Measurements from ENCODE around the gene APOL2.
"Not testable (repeated sequence)": the region's sequence is repeated elsewhere in the genome, so short reads cannot be mapped to it uniquely, and the experiment has no call there.

APOL2 gene

DNA sequence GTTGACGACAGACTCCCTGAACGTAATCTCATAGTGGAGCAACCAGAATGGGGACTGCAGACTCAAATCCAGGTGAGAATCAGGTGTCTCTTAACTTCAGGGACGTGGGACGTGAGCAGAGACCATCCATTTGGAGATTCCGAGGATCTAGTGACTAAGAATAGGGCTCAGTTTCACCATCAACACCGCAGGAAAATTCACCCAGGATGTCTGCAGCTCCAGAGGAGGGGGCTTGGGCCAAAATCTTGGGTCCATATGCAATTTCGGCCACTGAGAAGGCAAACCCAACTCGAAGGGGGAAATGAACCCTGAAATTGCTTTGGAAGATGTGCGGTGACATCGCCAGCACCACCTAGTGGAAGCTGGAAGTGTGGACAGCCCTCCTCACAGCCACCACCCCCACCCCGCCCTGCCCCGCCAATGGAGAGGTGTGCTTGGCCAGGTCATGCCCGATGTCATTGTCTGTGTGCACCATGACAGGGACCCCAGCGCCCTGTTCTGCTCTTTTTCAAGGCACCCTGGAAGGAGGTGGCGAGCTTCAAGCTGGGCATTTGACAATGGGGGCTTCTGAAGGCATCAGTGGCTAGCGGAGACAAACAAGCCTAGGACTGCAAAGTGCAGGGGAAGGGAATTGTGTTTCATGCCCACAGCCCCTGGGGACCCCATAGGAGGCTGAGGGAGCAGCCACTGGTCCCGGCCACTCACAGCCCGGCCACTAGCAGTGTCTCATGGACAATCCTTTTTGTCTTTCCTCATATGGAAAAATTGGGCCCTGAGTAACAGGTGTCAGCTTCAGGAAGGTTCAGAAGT lies 38.4 kb upstream of the APOL2 start:
- TF ChIP-seq, protein P1, sequence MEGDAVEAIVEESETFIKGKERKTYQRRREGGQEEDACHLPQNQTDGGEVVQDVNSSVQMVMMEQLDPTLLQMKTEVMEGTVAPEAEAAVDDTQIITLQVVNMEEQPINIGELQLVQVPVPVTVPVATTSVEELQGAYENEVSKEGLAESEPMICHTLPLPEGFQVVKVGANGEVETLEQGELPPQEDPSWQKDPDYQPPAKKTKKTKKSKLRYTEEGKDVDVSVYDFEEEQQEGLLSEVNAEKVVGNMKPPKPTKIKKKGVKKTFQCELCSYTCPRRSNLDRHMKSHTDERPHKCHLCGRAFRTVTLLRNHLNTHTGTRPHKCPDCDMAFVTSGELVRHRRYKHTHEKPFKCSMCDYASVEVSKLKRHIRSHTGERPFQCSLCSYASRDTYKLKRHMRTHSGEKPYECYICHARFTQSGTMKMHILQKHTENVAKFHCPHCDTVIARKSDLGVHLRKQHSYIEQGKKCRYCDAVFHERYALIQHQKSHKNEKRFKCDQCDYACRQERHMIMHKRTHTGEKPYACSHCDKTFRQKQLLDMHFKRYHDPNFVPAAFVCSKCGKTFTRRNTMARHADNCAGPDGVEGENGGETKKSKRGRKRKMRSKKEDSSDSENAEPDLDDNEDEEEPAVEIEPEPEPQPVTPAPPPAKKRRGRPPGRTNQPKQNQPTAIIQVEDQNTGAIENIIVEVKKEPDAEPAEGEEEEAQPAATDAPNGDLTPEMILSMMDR (IDR thresholded peaks at IDR 0.05; ENCODE audit: unreplicated experiment in 3 of 3), result peak; percentile 67 to 81 (median 77)
- Mint-ChIP-seq H3K27me3 (ENCODE audit: low read depth) (no peaks in the 10 kb centered on the region), H3K4me3 (no peak overlapping the region), H3K36me3 (ENCODE audit: low read depth) (peaks cover 24% of the 10 kb centered on the region), H3K4me1 (peaks cover 7% of the 10 kb centered on the region), H3K9me3 (no peaks in the 10 kb centered on the region), H3K27ac (no peak overlapping the region)

DNA sequence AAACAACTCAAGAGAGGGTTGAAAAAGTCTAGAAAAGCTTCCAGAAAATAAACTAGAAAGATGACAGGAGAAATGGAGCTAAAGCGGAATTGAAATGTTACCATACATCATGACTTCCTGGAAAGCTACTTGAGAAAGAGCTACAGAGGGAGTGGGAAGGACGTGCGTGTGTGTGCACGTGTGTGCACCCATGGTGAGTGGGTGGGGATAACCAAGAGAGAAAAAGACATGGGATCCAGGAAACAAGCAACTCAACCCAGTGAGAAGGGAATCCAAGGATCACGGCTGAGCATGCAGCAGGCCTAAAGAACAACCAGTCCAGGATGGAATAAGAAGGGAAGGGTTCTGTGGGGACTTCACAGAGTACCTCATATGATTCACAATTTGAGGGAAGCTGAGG lies 35.2 kb upstream of the APOL2 start:
- H3K27ac Mint-ChIP-seq, result no peak overlapping the region
- H3K9me3 Mint-ChIP-seq, result peaks cover 3% of the 10 kb centered on the region
- TF ChIP-seq, protein P1 (IDR thresholded peaks at IDR 0.05; ENCODE audit: unreplicated experiment in 3 of 3), result no peak
- H3K4me3 Mint-ChIP-seq, result no peak overlapping the region
- no peaks in the 10 kb centered on the region for H3K4me1 Mint-ChIP-seq
- H3K36me3 Mint-ChIP-seq (ENCODE audit: low read depth), result peaks cover 6% of the 10 kb centered on the region
- H3K27me3 Mint-ChIP-seq (ENCODE audit: low read depth), result no peaks in the 10 kb centered on the region

DNA sequence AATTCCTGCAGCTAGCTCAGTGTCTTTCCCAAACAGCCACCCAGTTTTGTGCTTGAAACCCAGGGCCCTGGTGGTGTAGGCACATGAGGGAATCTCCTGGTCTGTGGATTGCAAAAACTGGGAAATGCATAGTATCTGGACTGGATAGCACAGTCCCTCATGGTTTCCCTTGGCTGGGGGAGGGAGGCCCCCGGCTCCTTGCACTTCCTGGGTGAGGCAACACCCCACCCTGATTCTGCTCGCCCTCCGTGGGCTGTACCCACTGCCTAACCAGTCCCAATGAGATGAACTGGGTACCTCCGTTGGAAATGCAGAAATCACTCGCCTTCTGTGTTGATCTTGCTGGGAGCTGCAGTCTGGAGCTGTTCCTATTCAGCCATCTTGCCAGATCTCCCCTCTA lies 32.6 kb upstream of the APOL2 start:
- H3K4me1 Mint-ChIP-seq; H3K4me3 Mint-ChIP-seq; H3K27ac Mint-ChIP-seq; H3K9me3 Mint-ChIP-seq; H3K36me3 Mint-ChIP-seq (ENCODE audit: low read depth); H3K27me3 Mint-ChIP-seq (ENCODE audit: low read depth): not testable (repeated sequence)

DNA sequence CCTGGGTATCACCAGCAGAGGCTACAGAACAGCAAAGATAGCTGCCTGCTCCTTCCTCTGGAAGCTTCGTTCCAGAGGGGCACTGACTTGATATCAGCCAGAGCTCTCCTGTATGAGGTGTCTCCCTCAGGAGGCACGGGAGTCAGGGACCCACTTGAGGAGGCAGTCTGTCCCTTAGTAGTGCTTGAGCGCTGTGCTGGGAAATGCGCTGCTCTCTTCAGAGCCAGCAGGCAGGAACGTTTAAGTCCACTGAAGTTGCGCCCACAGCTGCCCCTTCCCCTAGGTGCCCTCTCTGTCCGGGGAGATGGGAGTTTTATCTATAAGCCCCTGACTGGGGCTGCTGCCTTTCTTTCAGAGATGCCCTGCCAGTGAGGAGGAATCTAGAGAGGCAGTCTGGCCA lies 31.9 kb upstream of the APOL2 start:
- not testable (repeated sequence) for H3K9me3 Mint-ChIP-seq; H3K36me3 Mint-ChIP-seq (ENCODE audit: low read depth); H3K4me1 Mint-ChIP-seq; H3K4me3 Mint-ChIP-seq; H3K27me3 Mint-ChIP-seq (ENCODE audit: low read depth); H3K27ac Mint-ChIP-seq

DNA sequence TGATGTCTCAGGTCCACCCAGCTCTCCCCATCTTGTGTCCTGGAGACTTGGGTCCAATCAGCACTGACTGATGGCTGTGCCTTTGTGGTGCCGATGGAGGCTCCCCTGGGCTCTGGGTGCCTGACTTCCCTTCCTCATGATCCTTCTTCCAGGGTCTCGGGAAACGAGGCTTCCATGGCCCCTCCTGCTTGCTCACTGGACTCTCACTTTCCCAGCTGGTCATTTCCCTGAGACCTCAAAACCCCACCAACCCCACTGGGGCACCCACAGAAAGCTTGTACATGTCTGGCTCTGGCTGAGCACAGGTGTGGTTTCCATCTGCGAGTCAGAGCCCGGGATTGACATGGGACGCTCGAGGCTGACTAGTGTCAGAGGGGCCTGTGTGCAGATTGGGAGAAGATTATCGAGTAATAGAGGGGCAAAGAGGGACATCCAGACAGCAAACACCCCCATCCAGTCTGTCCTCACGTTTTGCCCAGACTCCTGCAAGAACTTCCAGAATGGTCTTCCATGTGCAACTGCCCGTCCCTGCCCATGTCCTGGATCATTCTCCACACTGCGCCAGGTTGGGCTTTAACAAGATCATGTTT lies 28.7 kb upstream of the APOL2 start:
- no peaks in the 10 kb centered on the region for H3K36me3 Mint-ChIP-seq (ENCODE audit: low read depth)
- H3K27ac Mint-ChIP-seq, result no peak overlapping the region
- no peaks in the 10 kb centered on the region for H3K27me3 Mint-ChIP-seq (ENCODE audit: low read depth)
- H3K4me3 Mint-ChIP-seq, result no peak overlapping the region
- TF ChIP-seq, protein P1 (IDR thresholded peaks at IDR 0.05; ENCODE audit: unreplicated experiment in 3 of 3), result no peak
- peaks cover 8% of the 10 kb centered on the region for H3K4me1 Mint-ChIP-seq
- H3K9me3 Mint-ChIP-seq, result peaks cover 6% of the 10 kb centered on the region

DNA sequence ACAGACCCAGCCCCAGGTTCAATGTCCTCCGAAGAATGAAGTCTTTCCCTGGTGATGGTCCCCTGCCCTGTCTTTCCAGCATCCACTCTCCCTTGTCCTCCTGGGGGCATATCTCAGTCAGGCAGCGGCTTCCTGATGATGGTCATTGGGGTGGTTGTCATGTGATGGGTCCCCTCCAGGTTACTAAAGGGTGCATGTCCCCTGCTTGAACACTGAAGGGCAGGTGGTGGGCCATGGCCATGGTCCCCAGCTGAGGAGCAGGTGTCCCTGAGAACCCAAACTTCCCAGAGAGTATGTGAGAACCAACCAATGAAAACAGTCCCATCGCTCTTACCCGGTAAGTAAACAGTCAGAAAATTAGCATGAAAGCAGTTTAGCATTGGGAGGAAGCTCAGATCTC lies 27.7 kb upstream of the APOL2 start:
- H3K27ac Mint-ChIP-seq, result no peak overlapping the region
- H3K9me3 Mint-ChIP-seq, result peaks cover 6% of the 10 kb centered on the region
- TF ChIP-seq, protein P1 (IDR thresholded peaks at IDR 0.05; ENCODE audit: unreplicated experiment in 3 of 3), result no peak
- H3K27me3 Mint-ChIP-seq (ENCODE audit: low read depth), result no peaks in the 10 kb centered on the region
- H3K4me3 Mint-ChIP-seq, result no peak overlapping the region
- H3K4me1 Mint-ChIP-seq, result peaks cover 8% of the 10 kb centered on the region
- H3K36me3 Mint-ChIP-seq (ENCODE audit: low read depth), result no peaks in the 10 kb centered on the region

DNA sequence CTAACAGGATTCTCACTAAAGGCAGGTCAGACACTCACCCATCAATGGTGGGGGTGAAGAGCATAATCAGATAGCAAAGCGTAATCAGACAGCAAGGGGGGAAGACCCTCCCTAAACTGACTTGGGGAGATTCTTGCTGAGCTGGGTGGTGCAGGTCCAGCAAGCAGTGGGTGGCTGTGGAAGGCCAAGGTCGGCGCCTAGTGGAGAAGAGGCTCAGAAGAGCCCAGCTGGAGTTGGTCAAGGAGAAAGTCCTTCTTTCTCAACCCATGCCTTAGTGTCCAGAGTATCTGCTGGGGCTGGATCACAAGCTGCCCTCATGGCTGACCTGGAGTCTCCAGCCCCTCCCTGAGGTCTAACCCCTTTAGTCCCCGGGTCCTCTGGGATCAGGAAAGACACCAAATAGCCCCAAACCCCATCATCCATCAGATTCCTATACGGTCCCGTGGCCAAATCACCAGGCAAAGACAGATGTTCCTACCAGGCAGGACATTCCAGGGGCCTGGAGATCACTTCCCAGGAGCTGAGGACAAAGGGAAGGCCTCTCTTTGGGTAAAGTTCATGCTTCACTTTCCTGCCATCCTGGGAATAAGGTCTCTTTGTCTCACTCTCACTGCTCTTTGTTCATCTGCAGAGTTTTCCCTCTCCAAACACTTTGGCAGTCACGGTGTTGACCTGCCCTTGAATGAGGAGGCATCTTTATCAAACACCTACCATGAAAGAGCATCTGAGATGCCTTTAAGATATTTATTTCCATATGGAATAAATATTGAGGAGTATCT lies 24.7 kb upstream of the APOL2 start:
- peak overlapping the region in 1 of 3 experiments; percentile 28 for H3K27ac Mint-ChIP-seq
- H3K4me3 Mint-ChIP-seq; H3K27me3 Mint-ChIP-seq (ENCODE audit: low read depth); H3K36me3 Mint-ChIP-seq (ENCODE audit: low read depth); H3K9me3 Mint-ChIP-seq: not testable (repeated sequence)
- H3K4me1 Mint-ChIP-seq, result peaks cover 27% of the 10 kb centered on the region

DNA sequence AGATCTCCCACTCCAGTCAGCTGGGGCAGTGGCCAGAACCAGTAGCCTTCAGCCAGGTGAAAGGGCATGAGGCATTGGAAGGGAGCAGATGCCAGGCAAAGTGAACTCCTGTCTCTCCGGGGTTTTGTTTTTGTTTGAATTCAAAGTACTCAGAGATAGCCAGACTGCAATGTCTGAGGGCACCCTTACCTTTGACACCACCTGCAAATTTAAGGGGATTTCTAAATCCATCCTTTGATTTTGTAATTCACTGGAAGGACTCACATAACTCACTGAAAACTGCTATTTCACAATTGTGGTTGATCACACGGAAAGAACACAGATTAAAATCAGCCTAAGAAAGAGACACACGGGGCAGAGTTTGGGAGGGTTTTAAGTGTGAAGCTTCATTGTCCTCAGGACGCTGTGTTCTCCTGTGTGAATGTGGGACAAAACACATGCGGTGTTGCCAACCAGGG lies 23.9 kb upstream of the APOL2 start:
- peaks cover 35% of the 10 kb centered on the region for H3K4me1 Mint-ChIP-seq
- not testable (repeated sequence) for H3K27me3 Mint-ChIP-seq (ENCODE audit: low read depth); H3K9me3 Mint-ChIP-seq; H3K36me3 Mint-ChIP-seq (ENCODE audit: low read depth); H3K4me3 Mint-ChIP-seq
- H3K27ac Mint-ChIP-seq, result peak overlapping the region in 1 of 3 experiments; percentile 28

DNA sequence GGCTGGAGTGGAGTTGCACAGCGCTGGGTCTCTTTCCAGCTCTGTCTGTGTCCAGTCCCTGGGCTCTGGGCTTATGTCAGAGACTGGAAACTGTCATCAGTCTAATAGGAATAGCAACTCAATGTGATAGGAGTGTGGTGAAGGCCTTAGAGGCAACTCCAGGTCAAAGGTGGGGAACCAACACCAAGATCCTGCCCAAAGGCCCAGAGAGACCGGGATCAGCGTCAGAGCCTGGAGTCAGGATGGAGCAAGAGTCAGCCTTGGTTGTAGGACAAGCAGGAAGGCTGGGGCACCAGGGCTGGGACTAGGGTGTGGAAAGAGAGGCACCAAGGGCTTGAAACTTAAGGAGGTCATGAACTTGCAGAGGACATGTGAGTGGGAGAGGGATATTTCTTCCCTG lies 23.0 kb upstream of the APOL2 start:
- peaks cover 40% of the 10 kb centered on the region for H3K4me1 Mint-ChIP-seq
- not testable (repeated sequence) for H3K27ac Mint-ChIP-seq; H3K4me3 Mint-ChIP-seq; H3K36me3 Mint-ChIP-seq (ENCODE audit: low read depth); H3K9me3 Mint-ChIP-seq; H3K27me3 Mint-ChIP-seq (ENCODE audit: low read depth)

Data from nephron (organoid).